Liver (tissue), 9 donors: Measurements from ENCODE around the gene XYLT1. TPM values are rescaled to one million over a fixed set of nuclear protein-coding genes. Genes with fewer than 3 reads are reported as not detected.

ENCODE experiments used
- DNase-seq: peaks from one replicate; pipeline ENCODE4 v3.0.0-alpha.2; 2017; ENCODE audit warnings: low spot score
- H3K27ac ChIP-seq, 2 donors: one replicate each; pipeline ENCODE4 v1.7.0; 2013; ENCODE audit warnings: inconsistent platforms in 2 of 2, low read length in 2 of 2, control low read depth in 1 of 2, low read depth in 1 of 2, mild to moderate bottlenecking in 1 of 2
- H3K27me3 ChIP-seq, 4 donors: one replicate each; pipeline versions ENCODE4 v1.6.1 to v1.7.0; 2013; ENCODE audit warnings: low read length in 3 of 4, inconsistent platforms in 1 of 4, mild to moderate bottlenecking in 1 of 4, moderate library complexity in 1 of 4; ENCODE audit not compliant: control insufficient read depth in 4 of 4, insufficient read depth in 4 of 4
- H3K36me3 ChIP-seq, 4 donors: one replicate each; pipeline versions ENCODE4 v1.6.1 to v1.7.0; 2013; ENCODE audit warnings: low read length in 3 of 4, mild to moderate bottlenecking in 3 of 4, low read depth in 1 of 4, moderate library complexity in 1 of 4; ENCODE audit not compliant: control insufficient read depth in 4 of 4, insufficient read depth in 3 of 4
- H3K4me1 ChIP-seq, 4 donors: one replicate each; pipeline versions ENCODE4 v1.6.1 to v1.7.0; 2013; ENCODE audit warnings: low read length in 3 of 4, mild to moderate bottlenecking in 3 of 4, moderate library complexity in 1 of 4; ENCODE audit not compliant: control insufficient read depth in 4 of 4, insufficient read depth in 4 of 4
- H3K4me3 ChIP-seq, 3 donors: one replicate each; pipeline versions ENCODE4 v1.6.1 to v1.7.0; 2013; ENCODE audit warnings: low read length in 3 of 3, control low read depth in 1 of 3, low read depth in 1 of 3, mild to moderate bottlenecking in 1 of 3
- H3K9ac ChIP-seq, 2 donors: one replicate each; pipeline ENCODE4 v1.7.0; 2013; ENCODE audit warnings: low read length in 2 of 2, mild to moderate bottlenecking in 2 of 2, moderate library complexity in 2 of 2, control low read depth in 1 of 2, low read depth in 1 of 2
- H3K9me3 ChIP-seq, 4 donors: one replicate each; pipeline versions ENCODE4 v1.6.1 to v1.7.0; 2013; ENCODE audit warnings: low read length in 3 of 4; ENCODE audit not compliant: control insufficient read depth in 4 of 4
- EGR1 ChIP-seq, 2 donors: IDR thresholded peaks; 2 replicates each; pipeline ENCODE4 v1.6.1; 2016 to 2018; ENCODE audit warnings: antibody characterized with exemption in 2 of 2, low read depth in 2 of 2
- FOXA1 ChIP-seq: IDR thresholded peaks from 2 replicates; pipeline ENCODE4 v1.6.1; 2016; ENCODE audit warnings: antibody characterized with exemption
- FOXA2 ChIP-seq: IDR thresholded peaks from 2 replicates; pipeline ENCODE4 v1.6.1; 2016; ENCODE audit warnings: antibody characterized with exemption
- GABPA ChIP-seq, 2 donors: IDR thresholded peaks in 1 of 2; conservative IDR thresholded peaks in 1 of 2; 2 replicates each; pipeline ENCODE4 v1.6.1; 2016; ENCODE audit warnings: antibody characterized with exemption in 2 of 2, mild to moderate bottlenecking in 1 of 2, moderate library complexity in 1 of 2
- HNF4A ChIP-seq, 2 donors: conservative IDR thresholded peaks; 2 replicates each; pipeline ENCODE4 v1.6.1; 2016; ENCODE audit warnings: antibody characterized with exemption in 2 of 2, mild to moderate bottlenecking in 2 of 2
- HNF4G ChIP-seq: IDR thresholded peaks from 2 replicates; pipeline ENCODE4 v1.6.1; 2016; ENCODE audit warnings: antibody characterized with exemption
- JUND ChIP-seq, 2 donors: IDR thresholded peaks; 2 replicates each; pipeline ENCODE4 v1.6.1; 2016; ENCODE audit warnings: antibody characterized with exemption in 2 of 2
- NR2F2 ChIP-seq: IDR thresholded peaks from 2 replicates; pipeline ENCODE4 v1.6.1; 2016; ENCODE audit warnings: antibody characterized with exemption
- RAD21 ChIP-seq, 2 donors: IDR thresholded peaks; 2 replicates each; pipeline ENCODE4 v1.6.1; 2016; ENCODE audit warnings: antibody characterized with exemption in 2 of 2, mild to moderate bottlenecking in 2 of 2
- REST ChIP-seq: IDR thresholded peaks from 2 replicates; pipeline ENCODE4 v1.6.1; 2016; ENCODE audit warnings: antibody characterized with exemption, mild to moderate bottlenecking
- RXRA ChIP-seq, 2 donors: IDR thresholded peaks; 2 replicates each; pipeline ENCODE4 v1.6.1; 2017 to 2018; ENCODE audit warnings: antibody characterized with exemption in 2 of 2, mild to moderate bottlenecking in 1 of 2
- SP1 ChIP-seq: IDR thresholded peaks from 2 replicates; pipeline ENCODE4 v1.6.1; 2018; ENCODE audit warnings: antibody characterized with exemption, mild to moderate bottlenecking
- TAF1 ChIP-seq: conservative IDR thresholded peaks from 2 replicates; pipeline ENCODE4 v1.6.1; 2016; ENCODE audit warnings: antibody characterized with exemption, mild to moderate bottlenecking
- YY1 ChIP-seq: IDR thresholded peaks from 2 replicates; pipeline ENCODE4 v1.6.1; 2016; ENCODE audit warnings: antibody characterized with exemption, mild to moderate bottlenecking
- WGBS: extraction: QIAGEN DNeasy Blood & Tissue Kit; methylation state at CpG from one replicate; pipeline ENCODE4 v1.1.7; 2013; 5-methylcytosine and 5-hydroxymethylcytosine counted together
- polyA plus RNA-seq, 2 donors: library from polyadenylated mRNA; stranded (reverse) in 1 of 2; unstranded in 1 of 2; fragments of 200-250 nt in 1 of 2; fragments of >200 nt in 1 of 2; fragmentation: Nextera tagmentation in 1 of 2; extraction: Ambion mirVana in 1 of 2; gene quantifications; one replicate each; pipeline versions ENCODE4 v1.2.1 to v1.2.3, GENCODE V29; 2013 to 2015
- total RNA-seq, 2 donors: library from RNA; depleted of rRNA; stranded (reverse); fragments of >200 nt; gene quantifications; one replicate each; pipeline ENCODE4 v1.2.3, GENCODE V29; 2014
- TF ChIP-seq, protein P1 (sequence below): IDR thresholded peaks from 2 replicates; pipeline ENCODE4 v1.6.1; 2016; ENCODE audit warnings: antibody characterized with exemption
- TF ChIP-seq, protein P2 (sequence below): IDR thresholded peaks from 2 replicates; pipeline ENCODE4 v1.6.1; 2016; ENCODE audit warnings: antibody characterized with exemption
- TF ChIP-seq, protein P3 (sequence below): IDR thresholded peaks from 2 replicates; pipeline ENCODE4 v1.6.1; 2016; ENCODE audit warnings: antibody characterized with exemption
- donor health status: healthy.
- donor health status: healthy.
- donor health status: healthy.
- donor health status: healthy.
- donor health status: healthy.

Gene XYLT1
- total and polyA plus RNA-seq, 4 donors, result 0.25 to 2.3 (median 0.53) TPM

GRCh38 chr16:17272716-17273115 lies 198.0 kb downstream of the XYLT1 start (continued):
- TF ChIP-seq GABPA (IDR thresholded peaks at IDR 0.05 in 1 of 2, conservative IDR thresholded peaks at IDR 0.05 in 1 of 2) (no peak), RXRA (IDR thresholded peaks at IDR 0.05) (no peak)

GRCh38 chr16:17271687-17272086 lies 199.1 kb downstream of the XYLT1 start:
- TF ChIP-seq JUND (IDR thresholded peaks at IDR 0.05) (no peak), HNF4A (conservative IDR thresholded peaks at IDR 0.05) (no peak), TAF1 (no peak), YY1 (no peak), FOXA1 (no peak), REST (no peak), RXRA (IDR thresholded peaks at IDR 0.05) (no peak), NR2F2 (no peak), GABPA (IDR thresholded peaks at IDR 0.05 in 1 of 2, conservative IDR thresholded peaks at IDR 0.05 in 1 of 2) (no peak), EGR1 (IDR thresholded peaks at IDR 0.05; ENCODE audit: low read depth in 2 of 2) (no peak), RAD21 (IDR thresholded peaks at IDR 0.05) (no peak), HNF4G (no peak), SP1 (no peak), FOXA2 (no peak)
- TF ChIP-seq, protein P1, sequence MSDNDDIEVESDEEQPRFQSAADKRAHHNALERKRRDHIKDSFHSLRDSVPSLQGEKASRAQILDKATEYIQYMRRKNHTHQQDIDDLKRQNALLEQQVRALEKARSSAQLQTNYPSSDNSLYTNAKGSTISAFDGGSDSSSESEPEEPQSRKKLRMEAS, result no peak
- TF ChIP-seq, protein P2, sequence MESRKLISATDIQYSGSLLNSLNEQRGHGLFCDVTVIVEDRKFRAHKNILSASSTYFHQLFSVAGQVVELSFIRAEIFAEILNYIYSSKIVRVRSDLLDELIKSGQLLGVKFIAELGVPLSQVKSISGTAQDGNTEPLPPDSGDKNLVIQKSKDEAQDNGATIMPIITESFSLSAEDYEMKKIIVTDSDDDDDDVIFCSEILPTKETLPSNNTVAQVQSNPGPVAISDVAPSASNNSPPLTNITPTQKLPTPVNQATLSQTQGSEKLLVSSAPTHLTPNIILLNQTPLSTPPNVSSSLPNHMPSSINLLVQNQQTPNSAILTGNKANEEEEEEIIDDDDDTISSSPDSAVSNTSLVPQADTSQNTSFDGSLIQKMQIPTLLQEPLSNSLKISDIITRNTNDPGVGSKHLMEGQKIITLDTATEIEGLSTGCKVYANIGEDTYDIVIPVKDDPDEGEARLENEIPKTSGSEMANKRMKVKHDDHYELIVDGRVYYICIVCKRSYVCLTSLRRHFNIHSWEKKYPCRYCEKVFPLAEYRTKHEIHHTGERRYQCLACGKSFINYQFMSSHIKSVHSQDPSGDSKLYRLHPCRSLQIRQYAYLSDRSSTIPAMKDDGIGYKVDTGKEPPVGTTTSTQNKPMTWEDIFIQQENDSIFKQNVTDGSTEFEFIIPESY, result no peak
- TF ChIP-seq, protein P3, sequence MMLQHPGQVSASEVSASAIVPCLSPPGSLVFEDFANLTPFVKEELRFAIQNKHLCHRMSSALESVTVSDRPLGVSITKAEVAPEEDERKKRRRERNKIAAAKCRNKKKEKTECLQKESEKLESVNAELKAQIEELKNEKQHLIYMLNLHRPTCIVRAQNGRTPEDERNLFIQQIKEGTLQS, result no peak
- H3K9me3 ChIP-seq, result no peaks in the 10 kb centered on the region
- H3K9ac ChIP-seq, result no peak overlapping the region
- H3K27me3 ChIP-seq, result peaks cover 0 to 2% (median 0%) of the 10 kb centered on the region in 4 donors
- 76% methylated on average over 4 of the region's 4 CpGs for WGBS
- H3K4me1 ChIP-seq, result no peaks in the 10 kb centered on the region
- H3K4me3 ChIP-seq, result no peak overlapping the region
- no peak for DNase-seq
- H3K27ac ChIP-seq, result no peak overlapping the region
- no peaks in the 10 kb centered on the region for H3K36me3 ChIP-seq

- H3K4me1 ChIP-seq, result no peaks in the 10 kb centered on the region
- WGBS, result 44% methylated on average over 6 of the region's 6 CpGs
- TF ChIP-seq, protein P1, result no peak
- TF ChIP-seq YY1 (no peak), TAF1 (no peak), RAD21 (IDR thresholded peaks at IDR 0.05) (no peak), HNF4G (no peak), FOXA2 (no peak), RXRA (IDR thresholded peaks at IDR 0.05) (no peak)
- no peak for DNase-seq
- no peak overlapping the region for H3K27ac ChIP-seq
- no peak overlapping the region for H3K4me3 ChIP-seq
- no peaks in the 10 kb centered on the region for H3K36me3 ChIP-seq
- H3K9me3 ChIP-seq, result no peaks in the 10 kb centered on the region
- H3K27me3 ChIP-seq, result peaks cover 0 to 2% (median 0%) of the 10 kb centered on the region in 4 donors
- no peak overlapping the region for H3K9ac ChIP-seq
Observed at GRCh38 chr16:17270683-17271109, 200.1 kb downstream of the XYLT1 start.
